Stimulated activated naive B cell treated with anti-CD40 and anti-IgM and Interleukin-4, amounts not matched to agents 10 μg/mL and 1 μg/mL and 100 μg/mL, for 72 hours (primary cell): ENCODE results near the gene ENDOU.

Experiments used
- ATAC-seq, 2 donors: fragments of 150-1000 bp; cut with Tn5 transposase; replicated peaks; 2 replicates each; pipeline ENCODE4 v1.10.0; 2021; ENCODE audit warnings: moderate library complexity in 1 of 2
- DNase-seq: peaks from one replicate; pipeline ENCODE4 v3.0.0; 2021
- H3K27ac Mint-ChIP-seq: one replicate; pipeline ENCODE4 v1.8.0; 2022; ENCODE audit warnings: mild to moderate bottlenecking, mixed read lengths
- H3K27me3 Mint-ChIP-seq, 2 donors: one replicate each; pipeline ENCODE4 v1.8.0; 2022; ENCODE audit warnings: mixed read lengths in 2 of 2
- H3K36me3 Mint-ChIP-seq, 2 donors: one replicate each; pipeline ENCODE4 v1.8.0; 2022; ENCODE audit warnings: mixed read lengths in 2 of 2, mild to moderate bottlenecking in 1 of 2
- H3K4me1 Mint-ChIP-seq, 2 donors: one replicate each; pipeline ENCODE4 v1.8.0; 2022; ENCODE audit warnings: mixed read lengths in 2 of 2, mild to moderate bottlenecking in 1 of 2
- H3K4me3 Mint-ChIP-seq, 2 donors: one replicate each; pipeline ENCODE4 v1.8.0; 2022; ENCODE audit warnings: mild to moderate bottlenecking in 2 of 2, mixed read lengths in 2 of 2, moderate library complexity in 1 of 2
- H3K9me3 Mint-ChIP-seq, 2 donors: one replicate each; pipeline ENCODE4 v1.8.0; 2022; ENCODE audit warnings: mixed read lengths in 2 of 2, mild to moderate bottlenecking in 1 of 2

Gene ENDOU

GRCh38 chr12:47763481-47764346 lies 38.4 kb upstream of the ENDOU start:
- H3K9me3 Mint-ChIP-seq: no peaks in the 10 kb centered on the region
- peak; percentile 21 to 35 for ATAC-seq
- H3K36me3 Mint-ChIP-seq: no peaks in the 10 kb centered on the region
- H3K4me3 Mint-ChIP-seq: no peak overlapping the region
- H3K27ac Mint-ChIP-seq: peak overlapping the region; percentile 56
- no peak for DNase-seq
- no peaks in the 10 kb centered on the region for H3K27me3 Mint-ChIP-seq
- peaks cover 21 to 35% of the 10 kb centered on the region in 2 donors for H3K4me1 Mint-ChIP-seq

GRCh38 chr12:47762850-47763465 lies 37.7 kb upstream of the ENDOU start:
- H3K4me3 Mint-ChIP-seq: no peak overlapping the region
- no peak for ATAC-seq
- H3K27me3 Mint-ChIP-seq: no peaks in the 10 kb centered on the region
- no peak overlapping the region for H3K27ac Mint-ChIP-seq
- H3K36me3 Mint-ChIP-seq: no peaks in the 10 kb centered on the region
- peaks cover 26 to 42% of the 10 kb centered on the region in 2 donors for H3K4me1 Mint-ChIP-seq
- no peak for DNase-seq
- H3K9me3 Mint-ChIP-seq: no peaks in the 10 kb centered on the region

GRCh38 chr12:47758834-47759690 lies 33.8 kb upstream of the ENDOU start, which contains the start of gene RAPGEF3:
RAPGEF3 (minus strand) TSS chr12:47758880; CDS start chr12:47758556, 324 bp downstream.
- H3K27ac Mint-ChIP-seq: peak within 1 kb of the TSS; percentile 86
- H3K36me3 Mint-ChIP-seq: no peaks in the 10 kb centered on the region
- H3K27me3 Mint-ChIP-seq: no peaks in the 10 kb centered on the region
- peaks cover 54 to 75% of the 10 kb centered on the region in 2 donors for H3K4me1 Mint-ChIP-seq
- H3K9me3 Mint-ChIP-seq: no peaks in the 10 kb centered on the region
- H3K4me3 Mint-ChIP-seq: peak within 1 kb of the TSS; percentile 83 to 93
- DNase-seq (peak; percentile 69), ATAC-seq (peak; percentile 40 to 41)

GRCh38 chr12:47758584-47758833 lies 33.2 kb upstream of the ENDOU start:
- peaks cover 52 to 75% of the 10 kb centered on the region in 2 donors for H3K4me1 Mint-ChIP-seq
- H3K4me3 Mint-ChIP-seq: peak overlapping the region; percentile 76 to 93
- H3K9me3 Mint-ChIP-seq: no peaks in the 10 kb centered on the region
- peak overlapping the region; percentile 86 for H3K27ac Mint-ChIP-seq
- no peaks in the 10 kb centered on the region for H3K27me3 Mint-ChIP-seq
- H3K36me3 Mint-ChIP-seq: no peaks in the 10 kb centered on the region
- no peak for ATAC-seq
- no peak for DNase-seq

GRCh38 chr12:47757840-47758583 lies 32.7 kb upstream of the ENDOU start:
- H3K4me1 Mint-ChIP-seq: peaks cover 55 to 75% of the 10 kb centered on the region in 2 donors
- no peak for ATAC-seq

GRCh38 chr12:47757364-47757839 lies 32.1 kb upstream of the ENDOU start:
- no peaks in the 10 kb centered on the region for H3K27me3 Mint-ChIP-seq
- peaks cover 55 to 77% of the 10 kb centered on the region in 2 donors for H3K4me1 Mint-ChIP-seq
- H3K36me3 Mint-ChIP-seq: peaks cover 0 to 3% of the 10 kb centered on the region in 2 donors
- peak overlapping the region; percentile 76 to 93 for H3K4me3 Mint-ChIP-seq
- ATAC-seq (peak in 1 of 2 donors; percentile 5), DNase-seq (no peak)
- H3K27ac Mint-ChIP-seq: peak overlapping the region; percentile 27
- H3K9me3 Mint-ChIP-seq: no peaks in the 10 kb centered on the region

More at GRCh38 chr12:47757840-47758583, 32.7 kb upstream of the ENDOU start:
- Mint-ChIP-seq H3K27ac (peak overlapping the region; percentile 86), H3K4me3 (peak overlapping the region; percentile 76 to 93), H3K9me3 (no peaks in the 10 kb centered on the region), H3K27me3 (no peaks in the 10 kb centered on the region), H3K36me3 (peaks cover 0 to 3% of the 10 kb centered on the region in 2 donors)
- DNase-seq: no peak

GRCh38 chr12:47755655-47756562 lies 30.6 kb upstream of the ENDOU start:
- ATAC-seq (peak; percentile 75 to 76), DNase-seq (peak; percentile 73)
- peak overlapping the region; percentile 70 for H3K27ac Mint-ChIP-seq
- peak overlapping the region; percentile 56 to 93 for H3K4me3 Mint-ChIP-seq
- H3K9me3 Mint-ChIP-seq: no peaks in the 10 kb centered on the region
- peaks cover 54 to 77% of the 10 kb centered on the region in 2 donors for H3K4me1 Mint-ChIP-seq
- peaks cover 0 to 3% of the 10 kb centered on the region in 2 donors for H3K36me3 Mint-ChIP-seq
- no peaks in the 10 kb centered on the region for H3K27me3 Mint-ChIP-seq

GRCh38 chr12:47754881-47755280 lies 29.6 kb upstream of the ENDOU start:
- Mint-ChIP-seq H3K27ac (peak overlapping the region; percentile 31), H3K9me3 (no peaks in the 10 kb centered on the region), H3K36me3 (peaks cover 2 to 5% of the 10 kb centered on the region in 2 donors), H3K4me3 (peak overlapping the region; percentile 56 to 93), H3K4me1 (peaks cover 52 to 75% of the 10 kb centered on the region in 2 donors), H3K27me3 (no peaks in the 10 kb centered on the region)
- ATAC-seq (no peak), DNase-seq (no peak)

- peaks cover 56 to 74% of the 10 kb centered on the region in 2 donors for H3K4me1 Mint-ChIP-seq
- ATAC-seq: no peak
- peaks cover 4 to 5% of the 10 kb centered on the region in 2 donors for H3K36me3 Mint-ChIP-seq
- H3K27me3 Mint-ChIP-seq: no peaks in the 10 kb centered on the region
- no peaks in the 10 kb centered on the region for H3K9me3 Mint-ChIP-seq
- no peak for DNase-seq
- no peak overlapping the region for H3K4me3 Mint-ChIP-seq
- H3K27ac Mint-ChIP-seq: no peak overlapping the region
These were observed 28.8 kb upstream of the ENDOU start for GRCh38 chr12:47754126-47754525.

GRCh38 chr12:47753021-47754001 lies 28.0 kb upstream of the ENDOU start:
- peak; percentile 13 to 18 for ATAC-seq
- peaks cover 7 to 8% of the 10 kb centered on the region in 2 donors for H3K36me3 Mint-ChIP-seq
- H3K27ac Mint-ChIP-seq: peak overlapping the region; percentile 94

GRCh38 chr12:47752552-47752951 lies 27.3 kb upstream of the ENDOU start:
- DNase-seq: no peak
- Mint-ChIP-seq H3K27ac (no peak overlapping the region), H3K4me3 (no peak overlapping the region), H3K27me3 (no peaks in the 10 kb centered on the region), H3K4me1 (peaks cover 55 to 71% of the 10 kb centered on the region in 2 donors), H3K9me3 (no peaks in the 10 kb centered on the region), H3K36me3 (peaks cover 7 to 8% of the 10 kb centered on the region in 2 donors)
- no peak for ATAC-seq

More at GRCh38 chr12:47753021-47754001, 28.0 kb upstream of the ENDOU start:
- H3K27me3 Mint-ChIP-seq: no peaks in the 10 kb centered on the region
- no peaks in the 10 kb centered on the region for H3K9me3 Mint-ChIP-seq
- DNase-seq: peak; percentile 36
- H3K4me3 Mint-ChIP-seq: peak overlapping the region; percentile 57 to 81
- H3K4me1 Mint-ChIP-seq: peaks cover 60 to 71% of the 10 kb centered on the region in 2 donors

- no peaks in the 10 kb centered on the region for H3K27me3 Mint-ChIP-seq
- H3K9me3 Mint-ChIP-seq: no peaks in the 10 kb centered on the region
- ATAC-seq: no peak
- DNase-seq: no peak
- H3K36me3 Mint-ChIP-seq: peaks cover 7 to 11% of the 10 kb centered on the region in 2 donors
- H3K4me1 Mint-ChIP-seq: peaks cover 54 to 71% of the 10 kb centered on the region in 2 donors
- H3K4me3 Mint-ChIP-seq: no peak overlapping the region
- peak overlapping the region; percentile 20 for H3K27ac Mint-ChIP-seq
These were observed 26.8 kb upstream of the ENDOU start for GRCh38 chr12:47752121-47752520.
